CD4-positive, alpha-beta T cell treated with Interleukin-15 for 1 hour (primary cell): ENCODE data around the gene TP53BP1.

Experiments used
- DNase-seq: peaks from one replicate; pipeline ENCODE4 v3.0.0-alpha.2; 2020

The TP53BP1 gene

DNA sequence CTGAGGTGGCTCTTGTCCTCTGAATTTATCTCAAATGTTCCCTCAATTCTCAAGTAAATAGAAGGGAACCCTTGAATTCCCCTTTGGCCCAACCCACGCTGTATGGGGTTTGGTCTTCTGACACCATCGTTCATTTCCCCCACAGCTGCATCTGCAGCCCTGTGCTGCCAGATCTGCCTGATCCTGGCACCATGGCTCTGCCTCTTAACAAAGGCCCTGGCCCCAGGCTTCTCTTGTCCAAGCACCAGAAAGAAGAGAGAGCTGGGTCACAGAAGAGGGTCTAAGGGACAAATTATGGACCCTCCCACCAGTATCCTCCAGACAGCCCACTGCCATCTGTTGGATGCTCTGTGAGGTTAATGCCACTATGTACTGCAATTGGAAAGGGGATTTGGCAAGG lies 26.2 kb upstream of the TP53BP1 start:
- DNase-seq = no peak

DNA sequence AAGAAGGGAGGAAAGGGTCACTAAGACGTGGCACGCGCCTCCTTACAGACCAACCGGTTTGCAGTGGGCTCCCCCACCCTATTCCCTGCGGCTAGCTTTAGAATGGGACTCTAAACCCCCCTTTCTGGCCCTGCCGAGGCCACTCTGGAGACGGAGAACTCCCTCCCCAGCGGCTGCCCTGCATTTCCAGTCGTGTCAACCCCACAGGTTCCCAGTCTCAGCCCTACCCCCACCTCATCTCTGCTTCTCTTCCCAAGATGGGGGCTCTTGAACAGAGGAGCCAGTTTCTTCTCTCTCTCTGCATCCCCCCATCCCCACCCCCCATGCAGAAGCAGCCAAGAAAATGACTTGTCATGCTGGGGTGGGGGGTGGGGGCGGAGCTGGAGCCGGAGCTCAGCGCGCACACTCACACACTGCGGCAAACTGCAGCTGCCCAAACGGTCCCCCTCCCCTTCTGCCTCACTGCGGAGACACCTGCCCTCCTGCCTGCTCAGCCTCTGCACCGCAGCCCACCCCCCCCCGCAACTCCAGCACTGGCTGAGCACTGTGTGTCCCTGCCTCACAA lies 25.3 kb upstream of the TP53BP1 start:
- DNase-seq = no peak

DNA sequence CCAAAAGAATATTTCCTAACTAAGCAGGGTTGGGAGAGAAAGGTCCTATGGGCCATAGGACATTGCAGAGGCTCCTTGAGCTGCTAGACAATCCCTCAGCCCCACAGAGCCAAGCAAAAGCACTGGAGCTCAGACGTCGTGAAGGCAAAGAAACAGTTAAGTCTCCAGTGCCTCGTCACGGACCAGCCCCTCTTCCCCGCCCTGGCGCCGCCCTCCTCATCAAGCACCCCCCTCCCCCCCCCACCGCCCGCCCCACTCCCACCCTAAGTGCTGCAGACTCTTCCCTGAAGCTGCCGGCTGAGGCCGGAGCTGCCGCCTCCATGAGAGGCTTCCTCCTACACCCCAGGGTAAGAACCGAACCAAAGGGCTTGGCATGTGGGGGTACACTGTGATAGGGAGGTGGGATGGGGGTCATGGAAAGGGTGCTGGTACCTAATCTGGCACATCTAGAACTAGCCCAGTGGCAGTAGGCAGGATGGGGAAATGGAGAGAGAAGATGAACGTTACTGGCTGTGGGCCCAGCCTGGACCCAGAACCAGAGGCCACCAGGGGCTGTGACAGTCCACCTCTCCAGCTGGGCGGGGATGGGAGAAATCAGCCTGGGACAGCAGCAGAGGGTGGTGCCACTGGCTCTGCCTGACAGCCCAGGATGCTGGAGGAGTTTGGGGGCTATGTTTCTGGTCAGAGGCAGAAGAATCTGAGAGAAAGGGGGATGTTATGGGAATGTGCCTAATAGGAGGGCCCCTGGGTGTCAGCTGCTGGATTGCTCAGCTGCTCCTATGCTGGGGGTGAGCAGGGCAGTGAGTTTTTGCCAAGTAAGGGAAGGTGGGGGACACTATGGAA lies 24.6 kb upstream of the TP53BP1 start, which contains the start of gene MAP1A:
Gene MAP1A, plus strand, starts transcription at position 255 of the 843 bp plus-strand sequence. CDS start 3,866 bp downstream, outside the sequence.
- DNase-seq = no peak

DNA sequence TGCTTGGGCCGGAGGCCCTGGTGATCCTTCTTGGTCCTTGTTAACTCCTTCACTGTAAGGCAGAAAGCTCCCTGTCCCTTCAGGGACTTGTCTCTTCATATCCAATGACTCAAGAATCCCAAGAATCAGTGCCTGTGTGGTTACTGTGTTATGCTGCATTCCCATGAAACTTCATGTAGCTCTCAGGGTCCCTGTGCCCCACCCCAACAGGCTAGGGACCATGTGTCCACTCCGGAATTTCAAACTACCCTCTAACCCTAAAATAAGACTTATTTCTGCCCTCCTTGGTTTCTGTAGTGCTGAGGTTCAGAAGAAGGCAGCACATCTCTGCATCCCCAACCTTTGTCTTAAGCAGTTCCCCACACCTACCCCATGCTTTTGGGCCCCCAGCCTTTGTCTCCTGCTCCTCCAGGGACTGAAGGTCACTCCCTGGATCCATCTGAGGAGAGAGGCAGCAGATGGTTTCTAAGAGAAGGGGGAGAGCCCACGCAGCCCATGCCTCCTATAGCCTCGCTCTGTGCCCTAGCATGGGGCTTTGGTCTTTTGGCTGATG lies 23.9 kb upstream of the TP53BP1 start:
- DNase-seq = no peak

DNA sequence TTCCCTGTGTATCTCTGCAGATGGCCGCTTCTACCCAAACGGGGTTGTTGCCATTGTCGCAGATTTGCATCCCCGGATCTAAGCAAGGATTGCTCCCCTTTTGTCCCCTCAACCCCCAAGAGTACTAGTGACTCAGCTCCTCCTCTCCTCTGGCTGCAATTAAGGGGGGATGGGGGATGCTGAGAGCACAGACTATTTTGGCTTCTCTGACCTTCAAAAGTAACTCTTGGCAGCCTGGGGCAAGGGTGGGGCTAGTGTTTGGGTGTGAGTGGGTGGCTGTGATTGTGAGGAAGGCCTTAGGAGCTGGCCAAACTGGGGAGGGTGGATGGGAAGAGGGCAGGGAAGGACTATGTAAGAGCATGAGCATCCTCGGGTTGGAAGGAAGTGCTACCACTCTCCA lies 23.2 kb upstream of the TP53BP1 start:
- no peak for DNase-seq

DNA sequence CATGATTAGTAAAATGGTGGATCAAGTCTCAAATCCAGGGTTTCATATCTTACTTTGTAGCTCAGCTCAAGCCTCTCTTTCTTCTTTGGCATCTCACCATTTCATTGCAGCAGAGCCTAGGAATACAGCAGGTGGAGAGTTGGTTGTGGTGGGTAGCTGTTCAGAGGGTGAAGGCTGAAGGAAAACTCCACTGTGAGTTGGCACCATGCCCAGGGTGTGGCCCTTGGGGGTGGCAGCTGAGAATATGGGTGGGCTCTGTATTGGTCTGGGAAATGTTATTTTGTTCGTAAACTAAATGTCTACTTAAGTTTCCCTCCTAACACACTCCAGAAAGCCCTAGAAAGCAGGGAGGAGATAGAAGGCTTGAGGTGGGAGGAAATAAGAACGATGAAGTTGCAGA lies 22.8 kb upstream of the TP53BP1 start:
- DNase-seq = no peak

DNA sequence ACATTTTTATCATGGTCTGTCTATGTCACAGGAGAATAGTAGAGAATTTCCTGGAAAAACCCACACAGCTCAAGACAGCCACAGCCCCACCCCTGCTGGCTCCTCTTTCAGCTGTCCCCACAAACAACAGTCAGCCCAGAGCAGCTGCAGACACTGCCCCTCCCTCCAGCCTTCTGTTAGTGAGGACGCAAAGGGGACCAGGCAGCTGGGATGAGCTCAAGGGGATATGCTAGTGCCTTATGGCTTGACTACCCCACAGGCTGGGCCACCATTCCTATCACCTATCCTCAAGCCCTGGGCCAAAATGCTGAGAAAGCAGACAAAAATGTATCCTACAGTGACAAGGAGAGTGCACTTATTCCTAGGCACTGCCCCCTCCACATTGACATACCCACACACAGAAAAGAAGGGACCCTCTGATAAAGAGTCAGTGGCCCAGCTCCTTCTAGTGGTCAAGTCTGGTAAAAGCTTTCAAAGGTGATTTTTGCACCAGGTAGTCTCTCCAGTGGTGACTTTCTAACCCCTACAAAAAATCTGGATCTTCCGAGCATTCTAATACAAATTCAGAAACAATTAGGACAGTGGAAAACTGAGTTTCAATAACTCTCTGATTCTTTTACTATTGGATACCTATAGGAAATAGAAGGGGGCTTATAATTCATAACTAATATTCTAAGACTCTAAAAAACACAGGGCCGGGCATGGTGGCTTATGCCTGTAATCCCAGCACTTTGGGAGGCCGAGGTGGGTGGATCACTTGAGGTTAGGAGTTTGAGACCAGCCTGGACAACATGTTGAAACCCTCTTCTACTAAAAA lies 21.5 kb upstream of the TP53BP1 start:
- peak; percentile 30 for DNase-seq

DNA sequence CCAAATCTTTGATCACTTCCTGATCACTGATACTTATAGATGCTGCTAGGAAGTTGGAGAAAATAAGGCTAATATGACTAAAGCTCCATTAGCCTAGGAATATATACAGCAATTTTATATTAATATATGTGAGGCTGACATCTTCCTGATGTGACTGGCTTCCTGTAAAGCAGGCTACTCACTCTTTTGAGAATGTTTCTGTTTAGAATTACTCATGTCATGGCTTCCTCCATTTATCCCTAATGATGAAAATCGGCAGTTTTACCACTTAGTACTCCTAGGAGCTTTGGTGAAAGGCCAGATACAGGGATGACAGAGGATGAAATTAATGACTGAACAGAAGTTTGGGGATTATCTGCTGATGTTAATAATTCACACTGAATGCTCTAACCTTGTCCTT lies 20.6 kb upstream of the TP53BP1 start:
- DNase-seq = no peak

DNA sequence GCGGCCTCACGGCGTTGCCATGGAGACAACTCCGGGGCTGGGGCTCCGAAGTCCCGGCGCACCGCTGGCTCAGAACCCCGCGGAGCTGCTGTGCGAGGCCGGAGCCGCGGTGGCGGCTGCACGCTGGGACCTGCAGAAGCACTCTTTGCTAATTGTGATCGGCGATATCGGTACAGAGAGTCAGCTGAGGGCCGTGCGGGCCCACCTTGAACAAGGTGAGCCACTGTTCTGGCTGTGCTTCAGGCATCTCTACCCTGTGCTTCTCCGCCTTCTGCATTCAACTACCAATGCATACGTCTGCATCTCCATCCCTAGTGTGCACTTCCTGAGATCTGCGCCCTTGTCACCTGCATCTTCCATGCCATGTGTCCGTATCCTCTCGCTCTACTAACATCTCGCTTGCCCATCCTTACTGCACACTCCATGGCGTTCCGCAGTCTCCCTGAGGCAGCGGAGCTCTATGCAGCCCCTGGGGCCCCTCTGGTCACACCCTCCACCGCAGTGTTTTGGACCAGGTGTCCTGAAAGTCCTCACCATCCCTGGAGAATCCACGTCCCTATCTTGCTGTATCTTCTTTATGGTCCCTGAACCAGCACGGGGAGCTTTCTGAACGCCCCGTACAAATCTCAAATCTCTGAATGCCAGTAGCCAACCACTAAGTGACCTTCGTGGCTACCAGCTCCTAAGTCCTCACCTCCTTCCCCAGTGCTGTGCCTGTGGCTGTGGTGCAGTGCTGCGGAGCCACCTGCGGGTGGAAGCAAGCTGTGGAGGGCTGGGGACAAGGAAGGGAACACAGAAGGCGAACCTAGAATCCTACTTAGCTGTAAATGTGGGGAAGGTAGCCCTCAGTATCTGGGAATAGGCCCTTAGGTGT lies 18.3 kb upstream of the TP53BP1 start:
- DNase-seq = no peak

DNA sequence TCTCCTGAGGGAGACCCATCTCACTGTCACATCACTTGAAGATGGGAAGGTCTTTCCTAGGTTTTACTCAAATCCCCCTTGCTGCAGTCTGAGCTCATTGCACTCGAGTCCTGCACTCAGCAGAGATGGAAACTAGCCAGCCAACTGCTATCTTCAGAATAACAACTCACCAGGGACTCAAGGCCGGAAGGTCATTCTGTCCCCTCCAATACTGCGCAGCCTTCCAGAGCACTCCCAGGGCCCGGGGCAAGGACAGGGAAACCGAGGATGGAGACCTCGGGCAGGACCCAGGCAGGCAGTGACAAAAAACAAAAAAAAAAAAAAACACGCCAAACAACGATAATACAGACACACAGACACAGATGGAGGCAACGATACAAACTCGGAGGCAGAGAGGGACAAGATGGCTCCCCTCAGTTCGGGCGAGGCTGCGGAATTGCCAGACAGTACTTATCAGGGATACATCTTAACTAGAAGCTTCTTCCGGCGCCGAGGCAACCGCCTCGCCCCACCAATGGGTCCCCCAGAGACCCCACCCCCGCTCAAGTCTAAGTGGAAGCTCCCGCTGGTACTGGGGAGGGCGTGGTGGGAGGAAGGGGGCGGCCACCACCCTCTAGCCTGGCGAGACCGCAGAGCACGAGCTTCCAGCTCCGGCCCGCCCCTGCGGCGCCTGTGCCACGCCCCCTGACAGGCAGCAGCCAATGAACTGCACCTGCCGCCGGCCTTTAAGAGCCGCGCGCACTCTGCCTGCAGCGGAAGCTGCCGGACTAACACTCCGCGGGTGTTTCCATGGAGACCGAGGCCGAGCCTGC lies 17.4 kb upstream of the TP53BP1 start:
- peak; percentile 99 for DNase-seq

DNA sequence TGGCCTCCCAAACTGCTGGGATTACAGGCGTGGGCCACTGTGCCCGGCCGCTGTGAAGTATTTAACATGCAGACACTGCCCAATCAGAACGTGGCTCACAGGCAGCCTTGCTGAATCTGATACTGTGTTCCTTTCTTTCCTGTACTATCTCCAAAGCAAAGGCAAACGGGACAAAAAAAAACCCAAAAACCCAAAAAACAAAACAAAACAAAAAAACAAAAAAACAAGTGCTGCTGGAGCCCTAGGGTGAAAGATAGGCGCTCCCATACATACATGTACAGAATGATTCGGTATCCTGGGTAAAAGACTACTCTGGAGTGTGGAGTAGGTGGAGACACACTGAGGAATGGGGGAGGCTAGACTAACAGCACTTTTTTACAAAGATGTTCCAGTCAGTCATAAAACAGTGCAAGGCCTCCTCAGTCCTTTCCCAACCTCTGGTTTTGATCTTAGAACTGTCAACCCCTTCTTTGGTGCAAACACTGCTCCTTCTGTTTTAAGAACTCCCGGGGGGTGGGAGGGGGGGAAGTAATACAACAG lies 16.8 kb upstream of the TP53BP1 start:
- no peak for DNase-seq

DNA sequence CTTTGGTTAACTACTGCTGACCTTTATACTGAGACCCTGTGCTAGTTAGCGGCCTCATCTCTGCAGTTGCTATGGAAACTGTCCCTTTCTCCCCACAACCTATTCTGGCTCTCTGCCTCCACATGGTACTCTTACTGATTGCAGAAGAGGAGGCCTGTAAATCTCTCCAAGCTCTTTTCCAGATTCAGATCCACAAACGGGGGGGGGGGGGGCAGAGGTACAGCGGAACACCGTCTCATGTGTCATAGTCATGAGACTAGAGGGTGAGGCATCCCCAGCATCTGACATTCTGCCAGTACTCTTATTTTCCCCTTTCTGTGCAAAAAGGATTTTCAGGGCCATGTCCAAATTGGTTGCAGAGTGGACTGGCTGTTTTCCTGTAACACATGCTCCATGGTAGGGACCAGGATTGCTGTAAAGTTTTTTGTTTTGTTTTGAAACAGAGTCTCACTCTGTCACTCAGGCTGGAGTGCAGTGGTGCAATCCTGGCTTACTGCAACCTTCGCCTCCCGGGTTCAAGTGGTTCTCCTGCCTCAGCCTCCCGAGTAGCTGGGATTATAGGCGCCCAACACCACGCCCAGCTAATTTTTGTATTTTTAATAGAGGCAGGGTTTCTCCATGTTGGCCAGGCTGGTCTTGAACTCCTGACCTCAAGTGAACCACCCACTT lies 16.2 kb upstream of the TP53BP1 start:
- no peak for DNase-seq

DNA sequence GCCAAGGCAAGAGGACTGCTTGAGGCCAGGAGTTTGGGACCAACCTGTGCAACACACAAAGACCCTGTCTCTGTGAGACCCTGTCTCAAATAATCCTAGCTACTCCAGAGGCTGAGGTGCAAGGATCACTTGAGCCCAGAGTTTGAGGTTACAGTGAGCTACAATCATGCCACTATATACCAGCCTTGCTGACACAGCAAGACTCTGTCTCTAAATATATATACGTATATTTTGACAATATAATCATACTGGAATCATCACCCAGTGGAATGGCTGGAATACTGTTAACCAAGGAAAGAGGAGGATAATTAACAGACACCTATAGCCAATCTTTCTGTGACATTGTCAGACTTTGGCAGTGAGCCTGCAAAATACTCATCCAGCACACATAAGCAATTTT lies 15.5 kb upstream of the TP53BP1 start:
- DNase-seq = no peak

DNA sequence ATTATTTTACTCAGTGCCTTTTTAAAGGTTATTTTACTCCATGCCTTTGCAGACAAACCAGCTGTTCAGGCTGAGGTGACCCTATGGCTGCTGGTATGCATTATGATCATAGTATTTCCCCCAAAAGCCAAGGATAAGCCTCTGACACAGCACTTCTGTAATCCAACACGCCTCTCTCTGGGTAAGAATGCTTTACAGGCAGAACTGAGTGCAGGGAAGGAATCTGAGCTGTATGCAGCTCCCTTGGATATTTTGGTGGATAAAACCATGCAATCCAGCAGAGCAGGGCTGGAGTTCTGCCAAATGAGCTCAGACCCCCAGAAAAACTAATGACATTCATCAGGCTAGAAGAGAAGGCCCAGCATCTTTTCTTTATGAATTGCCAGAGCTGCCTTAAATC lies 12.8 kb upstream of the TP53BP1 start:
- no peak for DNase-seq

DNA sequence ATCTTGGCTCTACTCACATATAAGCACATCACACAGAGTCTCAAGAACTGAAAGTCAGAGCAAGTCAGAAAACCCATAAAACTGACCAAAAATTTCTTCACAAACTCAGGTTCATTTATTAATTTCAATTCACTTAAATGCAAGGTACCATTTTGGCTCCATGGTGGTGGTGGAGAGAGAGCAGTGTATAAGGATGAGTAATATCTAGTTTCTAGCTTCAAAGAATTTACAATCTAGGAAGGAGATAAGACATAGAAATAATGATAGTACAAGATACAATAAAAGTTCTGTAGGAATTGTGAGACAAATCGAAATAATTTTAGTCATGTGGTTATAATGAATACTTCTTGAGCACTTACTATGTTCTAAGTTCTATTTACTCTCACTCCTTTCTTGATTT lies 6.7 kb upstream of the TP53BP1 start:
- no peak for DNase-seq

DNA sequence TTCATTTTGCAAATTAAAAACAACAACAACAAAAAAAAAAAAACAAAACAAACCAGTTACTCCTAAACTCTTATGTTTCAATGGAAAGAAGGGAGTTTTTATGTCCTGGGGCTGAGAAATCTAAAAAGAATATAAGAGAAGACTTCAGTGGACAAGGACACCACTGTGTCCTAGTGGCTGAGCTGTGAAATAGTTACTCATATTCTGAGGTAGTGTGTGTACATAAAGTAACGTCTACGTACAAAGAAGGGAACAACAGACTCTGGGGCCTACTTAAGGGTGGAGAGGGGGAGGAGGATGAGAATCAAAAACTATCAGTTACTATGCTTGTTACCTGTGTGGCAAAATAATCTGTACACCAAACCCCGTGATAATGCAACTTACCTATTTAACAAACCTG lies 6.0 kb upstream of the TP53BP1 start:
- DNase-seq = no peak

DNA sequence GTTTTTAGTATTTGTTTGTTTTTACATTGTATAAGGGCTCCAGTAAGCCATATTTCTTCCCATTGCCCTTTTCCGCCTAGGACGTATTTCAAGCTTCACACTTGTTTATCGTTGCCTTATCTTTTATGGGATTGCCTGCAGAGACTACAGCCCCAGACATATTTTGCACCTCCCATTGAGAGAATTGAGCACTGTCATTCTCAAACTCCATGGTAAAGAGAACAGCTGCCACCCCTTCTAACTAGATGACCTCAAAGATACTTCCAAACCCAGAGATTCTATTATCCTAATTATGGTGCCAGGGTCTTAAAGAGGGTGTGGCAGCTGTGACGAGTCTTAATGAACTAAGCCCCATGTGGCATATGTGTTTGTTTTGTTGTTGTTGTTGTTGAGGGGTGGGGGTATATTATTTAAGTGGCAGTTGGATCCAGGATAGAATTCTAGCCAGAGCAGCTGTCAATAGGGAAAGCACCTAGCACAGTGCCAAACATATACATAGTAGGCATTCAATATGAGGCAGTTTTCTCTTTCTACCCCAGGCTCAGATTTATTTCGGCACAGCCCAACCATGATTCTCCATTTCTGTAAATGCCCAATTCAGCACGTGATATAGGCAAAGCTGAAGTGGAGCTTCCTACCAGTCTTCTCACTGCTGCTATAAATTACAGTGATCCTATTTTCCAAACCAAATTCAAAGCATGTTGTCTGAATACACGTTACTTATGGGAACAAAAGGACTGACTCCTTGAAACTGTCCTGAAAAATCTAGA lies 932 bp upstream of the TP53BP1 start:
- DNase-seq = no peak

DNA sequence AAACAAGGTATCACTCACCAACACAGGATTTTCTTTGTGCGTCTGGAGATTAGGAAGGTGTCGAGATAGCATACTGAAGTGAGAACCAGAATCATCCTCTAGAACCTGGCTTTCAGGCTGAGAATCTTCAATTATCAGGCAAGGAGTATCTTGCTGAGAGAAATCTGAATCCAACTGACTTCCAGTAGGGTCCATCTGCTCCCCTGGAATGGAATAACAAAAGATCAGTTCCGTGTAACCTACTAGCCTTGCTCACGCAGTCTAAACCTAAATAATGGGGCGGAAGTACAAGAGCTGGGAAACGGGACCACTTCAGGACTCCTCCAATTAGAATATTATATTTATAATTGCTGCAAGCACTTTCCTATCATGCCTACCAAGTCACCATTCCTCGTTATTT lies 690 bp downstream of the TP53BP1 start:
- no peak for DNase-seq

DNA sequence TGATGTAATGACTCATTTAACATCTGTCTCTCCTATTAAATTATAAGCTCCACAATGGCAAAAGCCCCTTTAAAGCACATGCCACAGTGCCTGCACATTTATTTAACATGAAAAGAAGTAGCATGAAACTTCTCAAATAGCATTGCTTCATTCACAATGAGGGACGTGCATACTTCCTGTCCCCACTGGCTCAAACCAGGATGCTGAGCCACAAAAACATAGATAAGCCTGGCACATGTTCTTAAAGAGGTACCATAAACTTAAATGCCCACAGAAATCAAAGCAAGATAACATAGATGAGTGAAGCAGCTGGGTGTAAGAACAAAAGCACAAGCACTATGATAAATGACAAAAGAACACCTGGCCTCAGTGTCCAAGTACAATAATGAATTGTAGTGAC lies 3.8 kb downstream of the TP53BP1 start:
- no peak for DNase-seq

DNA sequence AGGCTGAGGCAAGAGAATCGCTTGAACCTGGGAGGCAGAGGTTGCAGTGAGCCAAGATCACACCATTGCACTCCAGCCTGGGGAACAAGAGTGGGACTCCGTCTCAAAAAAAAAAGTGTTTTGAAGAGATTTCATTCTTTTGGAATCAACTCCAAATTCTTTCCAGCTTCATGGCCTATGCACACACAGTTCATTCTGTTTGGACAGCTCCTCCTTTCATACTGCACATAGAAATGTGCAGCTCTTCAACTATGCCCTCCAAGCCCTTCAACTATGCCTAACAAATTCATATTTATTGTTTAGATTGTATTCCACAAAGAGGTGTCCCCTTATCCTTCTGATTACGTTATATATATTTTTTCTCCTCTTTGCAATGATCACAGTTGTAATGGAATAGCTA lies 4.2 kb downstream of the TP53BP1 start:
- DNase-seq = no peak
